Activated T-helper 2 cell treated with anti-CD3 and anti-CD28 coated beads, Interferon-gamma antibody, Interleukin-2, Interleukin-4, amounts not matched to agents 10 μg/mL and 5 μg/mL and 100 μg/mL, durations not matched to agents 14 hours and 24 hours and 36 hours (primary cell): ENCODE results near the gene UGT1A8. TPM values are rescaled to one million over a fixed set of nuclear protein-coding genes. Genes with fewer than 3 reads are reported as not detected.

ENCODE experiments used
- DNase-seq: peaks from one replicate; pipeline ENCODE4 v3.0.0; 2021; ENCODE audit warnings: low spot score
- H3K27ac Mint-ChIP-seq: one replicate; pipeline ENCODE4 v1.8.0; 2021; ENCODE audit warnings: mixed read lengths
- H3K27me3 Mint-ChIP-seq: one replicate; pipeline ENCODE4 v1.8.0; 2021; ENCODE audit warnings: low read depth, mixed read lengths
- H3K36me3 Mint-ChIP-seq: one replicate; pipeline ENCODE4 v1.8.0; 2021; ENCODE audit warnings: low read depth, mixed read lengths
- H3K4me1 Mint-ChIP-seq: one replicate; pipeline ENCODE4 v1.8.0; 2021; ENCODE audit warnings: low read depth, mixed read lengths
- H3K4me3 Mint-ChIP-seq: one replicate; pipeline ENCODE4 v1.8.0; 2021; ENCODE audit warnings: low read depth, mild to moderate bottlenecking, moderate library complexity, mixed read lengths
- H3K9me3 Mint-ChIP-seq: one replicate; pipeline ENCODE4 v1.8.0; 2021; ENCODE audit warnings: mixed read lengths
- intact Hi-C: fragments of 100-400 bp; cut with micrococcal nuclease; formaldehyde crosslinking; loops from one replicate; pipeline ENCODE4 v1.15.1; 2023
- total RNA-seq: library from RNA; stranded (reverse); gene quantifications from 2 replicates; pipeline ENCODE4 v1.2.3, GENCODE V29; 2022

The UGT1A8 gene
- total RNA-seq, 1 donor from 2014 or later, result not detected

DNA sequence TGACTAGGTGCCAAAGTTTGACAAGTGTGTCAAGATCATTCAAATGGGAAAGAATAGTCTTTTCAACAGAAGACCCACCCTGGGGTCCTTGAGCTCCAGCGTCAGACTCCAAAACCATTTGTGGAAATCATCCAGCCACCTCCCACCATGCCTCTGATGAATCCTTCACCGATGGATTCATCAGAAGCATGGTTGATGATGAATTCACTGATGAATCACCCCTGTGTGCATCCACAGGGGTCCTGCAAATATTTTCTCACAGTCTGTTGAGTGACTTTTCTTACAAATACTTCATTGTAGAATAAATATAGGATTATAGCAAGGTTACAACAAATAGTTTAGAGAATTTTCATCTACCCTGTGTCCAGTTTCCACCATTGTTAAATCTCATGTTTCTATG is 58.6 kb downstream of the UGT1A8 start:
- DNase-seq, result no peak
- Mint-ChIP-seq H3K4me3 (no peak overlapping the region), H3K4me1 (no peaks in the 10 kb centered on the region), H3K9me3 (no peaks in the 10 kb centered on the region), H3K36me3 (no peaks in the 10 kb centered on the region), H3K27me3 (peaks cover 8% of the 10 kb centered on the region), H3K27ac (no peak overlapping the region)
- intact Hi-C loops, result no loop called here

DNA sequence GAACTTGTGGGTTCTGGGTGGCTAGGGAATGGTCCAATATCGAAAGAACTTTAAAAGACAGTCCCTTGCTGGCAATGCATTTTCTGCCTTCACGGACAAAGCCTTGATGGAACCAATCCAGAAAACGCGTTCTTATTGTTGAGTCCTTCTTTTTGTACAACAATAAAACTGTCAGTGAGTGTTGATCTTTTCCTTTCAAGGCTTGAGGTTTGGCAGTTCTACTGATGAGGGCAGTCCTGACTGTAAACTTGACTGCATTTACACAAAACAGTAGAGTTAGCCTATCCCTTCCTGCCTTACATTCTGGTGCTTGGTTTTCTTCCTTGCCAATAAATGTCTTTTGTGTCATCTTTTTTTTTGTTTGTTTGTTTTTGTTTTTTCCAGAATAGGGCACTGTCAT is 61.8 kb downstream of the UGT1A8 start:
- Mint-ChIP-seq H3K4me1 (no peaks in the 10 kb centered on the region), H3K9me3 (no peaks in the 10 kb centered on the region), H3K36me3 (no peaks in the 10 kb centered on the region), H3K4me3 (no peak overlapping the region), H3K27me3 (peaks cover 11% of the 10 kb centered on the region), H3K27ac (no peak overlapping the region)
- intact Hi-C loops, result no loop called here
- no peak for DNase-seq

DNA sequence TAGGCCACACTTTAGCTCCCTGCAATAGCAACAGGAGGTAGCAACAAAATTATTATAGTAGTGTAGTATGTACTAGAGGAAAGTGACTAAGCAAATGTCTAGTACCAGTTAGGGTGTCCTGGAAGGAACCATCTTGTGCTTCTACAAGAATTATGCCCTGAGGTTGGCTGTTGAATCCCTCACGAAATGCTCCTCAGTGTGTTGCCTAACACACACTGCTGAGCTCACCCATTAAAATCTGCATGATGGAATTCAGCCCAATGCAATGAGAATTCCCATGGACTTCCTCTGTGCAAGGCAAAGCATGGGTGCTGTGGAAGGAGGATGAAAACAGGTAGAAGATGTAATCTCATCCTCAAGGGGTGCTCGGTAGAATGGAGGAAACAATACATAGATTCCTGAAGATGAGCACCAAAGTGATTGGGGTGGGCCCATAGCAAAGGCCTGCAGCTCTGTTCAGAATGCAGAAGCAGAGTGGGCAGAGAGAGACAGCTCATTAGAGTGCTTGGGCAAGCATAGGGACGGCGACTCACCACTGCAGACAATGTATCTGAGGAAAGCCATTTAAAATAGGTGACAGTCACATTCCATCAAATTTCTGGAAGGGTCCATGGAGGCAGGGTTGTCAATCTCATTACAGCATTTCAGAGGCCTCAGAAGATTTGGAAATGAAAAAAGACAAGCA is 63.1 kb downstream of the UGT1A8 start:
- Mint-ChIP-seq H3K9me3 (no peaks in the 10 kb centered on the region), H3K4me1 (no peaks in the 10 kb centered on the region), H3K27ac (no peak overlapping the region), H3K27me3 (peaks cover 13% of the 10 kb centered on the region), H3K36me3 (no peaks in the 10 kb centered on the region), H3K4me3 (no peak overlapping the region)
- intact Hi-C loops, result no loop called here
- DNase-seq, result no peak

DNA sequence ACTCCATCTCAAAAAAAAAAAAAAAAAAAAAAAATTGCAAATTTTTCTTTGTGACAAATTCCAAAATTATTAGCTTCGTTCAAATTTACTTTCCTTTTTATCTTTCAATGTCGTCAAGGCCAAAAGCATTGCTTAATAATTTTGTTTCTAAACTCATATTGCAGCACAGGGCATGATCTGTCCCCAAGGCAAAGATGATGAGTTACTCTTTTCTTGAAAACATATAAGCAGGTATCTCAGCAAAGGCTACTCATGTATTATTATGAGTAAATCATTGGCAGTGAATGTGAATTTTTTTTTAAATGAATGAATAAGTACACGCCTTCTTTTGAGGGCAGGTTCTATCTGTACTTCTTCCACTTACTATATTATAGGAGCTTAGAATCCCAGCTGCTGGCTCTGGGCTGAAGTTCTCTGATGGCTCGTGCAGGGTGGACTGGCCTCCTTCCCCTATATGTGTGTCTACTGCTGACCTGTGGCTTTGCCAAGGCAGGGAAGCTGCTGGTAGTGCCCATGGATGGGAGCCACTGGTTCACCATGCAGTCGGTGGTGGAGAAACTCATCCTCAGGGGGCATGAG is 64.2 kb downstream of the UGT1A8 start, which contains the start of gene UGT1A7:
Gene UGT1A7 (plus strand): TSS at position 381 of the 579 bp plus-strand sequence. CDS start 37 bp downstream, at position 418.
- Mint-ChIP-seq H3K36me3 (no peaks in the 10 kb centered on the region), H3K4me3 (no peak within 1 kb of the TSS), H3K9me3 (no peaks in the 10 kb centered on the region), H3K4me1 (no peaks in the 10 kb centered on the region), H3K27me3 (peaks cover 11% of the 10 kb centered on the region), H3K27ac (no peak within 1 kb of the TSS)
- DNase-seq, result no peak
- intact Hi-C loops, result no loop called here

DNA sequence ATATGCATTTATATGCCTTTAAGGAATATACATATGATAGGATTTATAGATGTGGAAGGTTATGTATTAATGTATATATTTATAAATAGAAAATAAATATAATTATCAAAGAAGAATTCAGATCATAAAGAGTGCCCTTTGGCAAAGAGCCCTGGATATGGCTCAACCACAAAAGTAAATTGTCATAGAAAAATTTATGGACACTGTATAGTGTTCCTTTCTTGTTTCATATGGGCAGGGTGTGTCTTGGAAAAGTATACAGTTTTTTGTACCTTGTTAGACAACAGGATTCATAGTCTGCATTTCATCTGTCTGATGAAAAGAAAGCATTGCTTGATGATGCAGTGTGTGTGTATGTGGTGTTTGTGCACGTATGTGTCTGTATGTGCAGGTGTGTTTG is 67.2 kb downstream of the UGT1A8 start:
- Mint-ChIP-seq H3K36me3 (no peaks in the 10 kb centered on the region), H3K4me1 (no peaks in the 10 kb centered on the region), H3K27me3 (peaks cover 17% of the 10 kb centered on the region), H3K9me3 (no peaks in the 10 kb centered on the region), H3K4me3 (no peak overlapping the region), H3K27ac (no peak overlapping the region)
- intact Hi-C loops, result no loop called here
- DNase-seq, result no peak

DNA sequence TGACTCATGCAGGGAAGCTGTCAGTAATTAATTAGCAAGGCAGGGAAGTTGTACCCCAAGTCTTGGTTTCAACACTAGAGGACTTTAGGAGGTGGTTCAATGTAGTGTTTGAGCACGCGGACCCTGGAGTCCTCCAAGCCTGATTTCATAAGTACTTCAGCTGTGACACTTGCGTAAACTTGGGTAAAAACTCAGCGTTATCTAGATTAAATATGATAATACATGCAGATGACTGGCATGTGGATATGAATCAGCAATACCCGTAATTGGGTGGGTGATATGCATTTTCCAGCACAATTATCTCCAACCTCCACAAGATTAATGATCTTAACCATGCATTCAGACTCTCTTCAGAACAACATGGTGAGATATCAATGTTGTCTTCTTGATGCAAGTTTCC is 69.5 kb downstream of the UGT1A8 start:
- H3K36me3 Mint-ChIP-seq, result no peaks in the 10 kb centered on the region
- H3K4me3 Mint-ChIP-seq, result no peak overlapping the region
- H3K27ac Mint-ChIP-seq, result no peak overlapping the region
- intact Hi-C loops, result no loop called here
- H3K4me1 Mint-ChIP-seq, result no peaks in the 10 kb centered on the region
- H3K9me3 Mint-ChIP-seq, result no peaks in the 10 kb centered on the region
- no peak for DNase-seq
- H3K27me3 Mint-ChIP-seq, result peaks cover 16% of the 10 kb centered on the region

DNA sequence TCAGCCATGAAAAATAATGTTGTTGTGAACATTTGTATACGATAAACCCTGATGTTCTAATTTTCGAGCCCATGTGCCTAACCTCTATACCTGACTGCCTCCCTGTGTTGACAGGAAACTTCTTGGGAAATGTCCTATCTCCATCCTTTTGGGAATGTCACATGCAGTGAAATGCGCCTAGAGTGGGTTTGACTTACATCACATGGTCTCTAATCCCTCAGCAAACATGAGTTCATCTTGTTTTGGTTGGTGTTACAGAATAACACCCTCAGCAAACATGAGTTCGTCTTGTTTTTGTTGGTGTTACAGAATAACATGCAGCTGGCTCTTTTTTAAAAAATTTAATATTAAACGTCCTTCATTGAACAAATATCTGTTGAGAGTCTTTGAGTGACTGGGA is 70.9 kb downstream of the UGT1A8 start:
- no peak overlapping the region for H3K4me3 Mint-ChIP-seq
- H3K27ac Mint-ChIP-seq, result no peak overlapping the region
- H3K36me3 Mint-ChIP-seq, result no peaks in the 10 kb centered on the region
- no peaks in the 10 kb centered on the region for H3K9me3 Mint-ChIP-seq
- no peak for DNase-seq
- H3K4me1 Mint-ChIP-seq, result no peaks in the 10 kb centered on the region
- intact Hi-C loops, result no loop called here
- H3K27me3 Mint-ChIP-seq, result peaks cover 16% of the 10 kb centered on the region

DNA sequence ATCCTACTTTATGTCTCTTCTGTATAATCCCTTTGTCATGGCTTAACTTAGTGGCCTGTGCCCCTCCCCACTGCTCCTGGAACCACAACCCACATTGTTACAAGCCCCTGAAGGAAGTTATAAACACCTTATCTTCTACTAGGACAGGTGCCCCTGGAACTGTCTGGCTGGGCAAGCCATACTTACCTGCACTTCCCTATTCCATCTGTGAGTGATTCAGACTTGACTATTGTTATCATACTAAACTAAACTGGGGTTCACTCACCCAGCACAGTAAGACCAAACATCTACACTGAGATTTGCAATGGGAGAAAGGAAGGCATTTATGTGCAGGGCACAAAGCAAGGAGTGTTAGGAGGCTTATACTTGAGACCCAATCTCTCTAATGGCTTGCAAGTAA is 71.6 kb downstream of the UGT1A8 start:
- no peak for DNase-seq
- Mint-ChIP-seq H3K4me1 (no peaks in the 10 kb centered on the region), H3K36me3 (no peaks in the 10 kb centered on the region), H3K27me3 (peaks cover 12% of the 10 kb centered on the region), H3K4me3 (no peak overlapping the region), H3K27ac (no peak overlapping the region), H3K9me3 (no peaks in the 10 kb centered on the region)
- intact Hi-C loops, result no loop called here

DNA sequence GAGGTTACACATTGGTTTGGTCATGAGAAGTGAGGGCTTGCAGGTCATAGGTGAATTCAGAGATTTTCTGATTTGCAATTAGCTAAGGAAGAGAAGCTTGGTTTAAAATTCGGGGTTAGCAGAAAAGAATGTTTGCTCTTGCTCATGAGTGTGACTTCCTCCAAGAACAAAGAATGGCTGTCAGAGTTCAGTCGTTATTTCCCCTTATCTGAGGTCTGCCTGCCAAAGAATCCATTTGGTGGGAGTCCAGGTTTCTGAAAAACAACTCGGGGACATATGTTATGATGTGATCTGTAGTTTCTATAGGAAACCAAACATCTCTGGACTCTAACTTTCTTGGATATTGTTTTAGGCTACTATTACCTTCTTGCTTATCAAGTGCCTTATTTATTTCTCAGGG is 72.1 kb downstream of the UGT1A8 start:
- H3K9me3 Mint-ChIP-seq, result no peaks in the 10 kb centered on the region
- H3K27ac Mint-ChIP-seq, result no peak overlapping the region
- peaks cover 12% of the 10 kb centered on the region for H3K27me3 Mint-ChIP-seq
- H3K4me1 Mint-ChIP-seq, result no peaks in the 10 kb centered on the region
- no peak for DNase-seq
- H3K4me3 Mint-ChIP-seq, result no peak overlapping the region
- intact Hi-C loops, result no loop called here
- H3K36me3 Mint-ChIP-seq, result no peaks in the 10 kb centered on the region

DNA sequence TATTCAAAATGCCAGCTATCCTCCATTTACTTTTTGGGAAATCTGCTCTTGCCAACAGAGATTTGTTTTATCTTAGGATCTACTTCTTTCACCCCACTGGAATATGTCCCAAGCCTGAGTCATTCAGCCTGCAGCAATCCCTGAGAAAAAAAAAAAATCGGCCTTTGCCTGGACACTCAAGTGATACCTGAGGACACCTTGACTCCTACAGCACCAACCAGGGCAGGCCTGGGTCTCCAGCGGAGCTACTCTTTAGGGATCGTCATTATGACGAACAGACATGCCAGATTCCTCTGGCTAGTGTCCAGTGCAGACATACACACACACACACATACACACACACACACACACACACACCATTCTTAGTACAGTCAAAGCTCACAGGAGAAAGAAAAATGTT is 73.0 kb downstream of the UGT1A8 start:
- no peak for DNase-seq
- Mint-ChIP-seq H3K36me3 (no peaks in the 10 kb centered on the region), H3K4me3 (no peak overlapping the region), H3K9me3 (no peaks in the 10 kb centered on the region), H3K27me3 (peaks cover 11% of the 10 kb centered on the region), H3K27ac (no peak overlapping the region), H3K4me1 (no peaks in the 10 kb centered on the region)
- intact Hi-C loops, result no loop called here

DNA sequence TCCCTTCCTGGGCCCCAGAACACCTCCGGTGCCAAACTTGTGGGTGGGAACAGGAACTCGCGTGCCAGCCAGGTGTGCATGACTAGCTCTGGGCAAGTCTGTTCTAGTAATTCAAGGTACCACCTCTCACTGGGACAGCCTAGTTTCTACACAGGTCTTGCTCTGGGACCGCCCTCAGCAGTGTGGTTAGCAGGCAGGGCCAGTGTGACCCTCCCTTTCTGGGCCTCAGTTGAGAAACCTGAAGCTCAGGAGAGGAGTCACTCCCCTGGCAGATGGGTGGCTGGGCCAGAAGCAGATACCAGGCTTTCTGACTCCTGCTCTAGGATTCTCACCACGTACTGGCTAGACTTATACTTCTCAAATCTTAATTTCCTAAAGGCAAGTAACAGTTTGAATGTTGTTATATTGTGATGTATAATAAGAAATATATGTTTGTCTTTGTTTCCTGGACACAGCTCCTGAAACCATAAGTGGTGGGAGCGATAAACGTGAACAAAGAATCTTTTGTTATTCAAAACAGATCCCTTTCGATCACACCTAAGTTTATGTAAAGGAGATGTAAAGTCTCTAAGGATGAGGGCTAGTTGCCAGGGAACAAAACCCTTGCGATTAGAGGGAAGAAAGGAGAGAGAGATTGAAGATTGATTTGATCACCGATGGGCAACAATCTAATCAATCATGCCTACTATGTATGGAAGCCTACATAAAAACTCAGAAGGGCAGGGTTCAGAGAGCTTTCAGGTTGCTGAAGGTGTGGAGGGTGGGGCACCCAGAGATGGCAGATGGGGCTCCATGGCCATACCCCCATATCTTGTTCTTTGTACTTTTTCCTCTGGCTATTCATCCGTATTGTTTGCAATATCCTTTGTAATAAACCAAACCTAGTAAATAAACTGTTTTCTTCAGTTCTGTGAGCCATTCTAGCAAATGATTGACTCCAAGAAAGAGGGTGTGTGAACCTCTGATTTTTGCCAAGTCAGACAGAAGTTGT is 74.3 kb downstream of the UGT1A8 start:
- H3K27me3 Mint-ChIP-seq, result peaks cover 17% of the 10 kb centered on the region
- DNase-seq, result no peak
- no peaks in the 10 kb centered on the region for H3K9me3 Mint-ChIP-seq
- intact Hi-C loops, result no loop called here
- no peak overlapping the region for H3K27ac Mint-ChIP-seq
- H3K4me3 Mint-ChIP-seq, result no peak overlapping the region
- H3K36me3 Mint-ChIP-seq, result no peaks in the 10 kb centered on the region
- H3K4me1 Mint-ChIP-seq, result no peaks in the 10 kb centered on the region

DNA sequence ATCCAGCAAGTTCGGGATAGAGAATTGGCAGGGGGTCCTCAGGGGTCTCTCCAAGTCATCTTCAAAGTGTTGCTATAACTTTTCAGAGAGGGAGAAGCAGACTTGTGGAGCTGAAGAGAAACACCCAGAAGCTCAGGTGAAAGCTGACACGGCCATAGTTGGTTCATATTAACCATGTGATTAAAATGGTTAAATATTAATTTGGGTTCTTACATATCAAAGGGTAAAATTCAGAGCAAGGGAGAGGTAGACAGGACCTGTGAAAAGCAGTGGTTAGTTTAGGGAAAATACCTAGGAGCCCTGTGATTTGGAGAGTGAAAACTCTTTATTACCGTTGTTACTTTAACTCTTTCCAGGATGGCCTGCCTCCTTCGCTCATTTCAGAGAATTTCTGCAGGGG is 75.2 kb downstream of the UGT1A8 start, which contains the start of gene UGT1A6:
Gene UGT1A6 (plus strand): TSS at position 243 of the 400 bp plus-strand sequence. CDS start 115 bp downstream, at position 358.
- no peak for DNase-seq
- no peaks in the 10 kb centered on the region for H3K4me1 Mint-ChIP-seq
- no peak within 1 kb of the TSS for H3K27ac Mint-ChIP-seq
- no peaks in the 10 kb centered on the region for H3K36me3 Mint-ChIP-seq
- peaks cover 24% of the 10 kb centered on the region for H3K27me3 Mint-ChIP-seq
- intact Hi-C loops, result no loop called here
- H3K4me3 Mint-ChIP-seq, result no peak within 1 kb of the TSS
- no peaks in the 10 kb centered on the region for H3K9me3 Mint-ChIP-seq

DNA sequence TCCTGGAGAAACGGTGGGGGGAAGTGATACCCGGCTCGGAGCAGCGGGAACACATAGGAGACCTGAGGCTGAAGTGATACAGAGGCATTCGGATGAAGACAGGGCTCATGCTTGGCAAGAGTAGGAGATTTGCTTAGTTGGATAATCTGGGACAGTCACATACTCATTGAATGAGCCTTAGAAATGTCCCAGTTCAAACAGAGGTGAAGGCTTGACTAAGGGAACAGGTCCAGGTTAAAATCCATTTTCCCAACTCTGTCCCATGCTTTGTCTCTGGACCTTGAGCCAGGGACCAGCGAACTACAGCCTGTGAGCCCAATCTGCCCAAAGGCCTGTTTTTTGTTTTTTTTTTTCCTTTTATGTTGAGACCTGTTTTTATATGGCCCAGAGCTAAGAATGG is 76.5 kb downstream of the UGT1A8 start:
- Mint-ChIP-seq H3K27ac (no peak overlapping the region), H3K4me3 (no peak overlapping the region), H3K9me3 (no peaks in the 10 kb centered on the region), H3K4me1 (no peaks in the 10 kb centered on the region), H3K36me3 (no peaks in the 10 kb centered on the region), H3K27me3 (peaks cover 23% of the 10 kb centered on the region)
- DNase-seq, result no peak
- intact Hi-C loops, result no loop called here
